ENCODE data around the gene ACSL6. TPM values are rescaled to one million over a fixed set of nuclear protein-coding genes. Genes with fewer than 3 reads are reported as not detected.

Gene ACSL6
- total RNA-seq, 4 donors from 2014 or later, result 0.17 to 0.82 TPM; not detected in 2

- no peak for TF ChIP-seq CTCF (IDR thresholded peaks at IDR 0.05; ENCODE audit: low read depth)
Measured at GRCh38 chr5:131974956-131975726, 36.3 kb downstream of the ACSL6 start.

- no peak for TF ChIP-seq CTCF (IDR thresholded peaks at IDR 0.05; ENCODE audit: low read depth)
Measured at GRCh38 chr5:131974622-131974955, 36.9 kb downstream of the ACSL6 start.

GRCh38 chr5:131974016-131974415 is 37.4 kb downstream of the ACSL6 start:
- no peak for TF ChIP-seq CTCF (IDR thresholded peaks at IDR 0.05; ENCODE audit: low read depth)

- TF ChIP-seq CTCF (IDR thresholded peaks at IDR 0.05; ENCODE audit: low read depth), result no peak
Measured at GRCh38 chr5:131973089-131973712, 38.3 kb downstream of the ACSL6 start.

GRCh38 chr5:131968396-131968954 is 43.0 kb downstream of the ACSL6 start:
- no peak for TF ChIP-seq CTCF (IDR thresholded peaks at IDR 0.05; ENCODE audit: low read depth)

GRCh38 chr5:131966551-131966950 is 44.9 kb downstream of the ACSL6 start:
- no peak for TF ChIP-seq CTCF (IDR thresholded peaks at IDR 0.05; ENCODE audit: low read depth)

- TF ChIP-seq CTCF (IDR thresholded peaks at IDR 0.05; ENCODE audit: low read depth), result no peak
Measured at GRCh38 chr5:131965826-131966415, 45.5 kb downstream of the ACSL6 start.

Data from subcutaneous adipose tissue (tissue), 4 donors.